NT2/D1 (cell line): ENCODE measurements around the gene PIK3CD.

Experiments used
- DNase-seq: peaks from one replicate; pipeline ENCODE4 v3.0.0-alpha.2; 2011; ENCODE audit warnings: low read depth, low spot score
- H3K27me3 ChIP-seq: 2 replicates; pipeline ENCODE4 v1.6.0; 2011; ENCODE audit warnings: mild to moderate bottlenecking; ENCODE audit not compliant: insufficient read length, insufficient read depth
- H3K36me3 ChIP-seq: 2 replicates; pipeline ENCODE4 v1.6.1; 2011; ENCODE audit warnings: mild to moderate bottlenecking, low read length, mixed read lengths; ENCODE audit not compliant: insufficient read depth, insufficient read length
- H3K4me1 ChIP-seq: 2 replicates; pipeline ENCODE4 v1.5.1; 2011; ENCODE audit not compliant: insufficient read depth, insufficient read length
- H3K4me3 ChIP-seq: 2 replicates; pipeline ENCODE4 v1.5.1; 2011; ENCODE audit warnings: low read depth; ENCODE audit not compliant: insufficient read length
- H3K9ac ChIP-seq: 2 replicates; pipeline ENCODE4 v1.6.0; 2011; ENCODE audit warnings: low read depth; ENCODE audit not compliant: insufficient read length
- H3K9me3 ChIP-seq: 2 replicates; pipeline ENCODE4 v1.5.1; 2011; ENCODE audit warnings: mild to moderate bottlenecking, low read length; ENCODE audit not compliant: insufficient read depth
- SUZ12 ChIP-seq: IDR thresholded peaks from 2 replicates; pipeline ENCODE4 v1.6.1; 2011; ENCODE audit not compliant: insufficient read length, insufficient read depth; ENCODE audit errors: extremely low read depth
- YY1 ChIP-seq: IDR thresholded peaks from 2 replicates; pipeline ENCODE4 v1.6.1; 2011; ENCODE audit not compliant: insufficient read length, insufficient read depth
- ZNF274 ChIP-seq: IDR thresholded peaks from 2 replicates; pipeline ENCODE4 v1.6.1; 2011; ENCODE audit warnings: mild to moderate bottlenecking, low read depth, low read length

Gene PIK3CD

DNA sequence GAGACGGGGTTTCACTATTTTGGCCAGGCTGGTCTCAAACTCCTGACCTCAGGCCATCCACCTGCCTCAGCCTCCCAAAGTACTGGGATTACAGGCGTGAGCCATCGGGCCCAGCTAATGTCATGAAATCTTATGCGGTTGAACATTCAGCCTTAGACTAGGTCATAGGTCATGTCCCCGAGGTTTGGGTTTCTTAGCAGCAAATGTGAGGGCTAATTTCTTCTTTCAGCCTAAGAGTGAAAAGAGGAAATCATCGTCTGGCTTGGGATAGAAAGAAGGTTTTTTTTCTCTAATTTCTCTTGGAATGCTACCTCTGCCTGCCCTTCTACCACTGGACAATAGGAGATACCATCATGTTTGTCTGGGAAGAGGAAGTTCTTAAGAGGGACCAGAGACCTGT is 18.0 kb upstream of the PIK3CD start:
- no peak for DNase-seq
- no peaks in the 10 kb centered on the region for H3K4me1 ChIP-seq
- H3K9ac ChIP-seq, result no peak overlapping the region
- no peak overlapping the region for H3K4me3 ChIP-seq
- no peaks in the 10 kb centered on the region for H3K9me3 ChIP-seq
- no peaks in the 10 kb centered on the region for H3K27me3 ChIP-seq
- no peaks in the 10 kb centered on the region for H3K36me3 ChIP-seq
- TF ChIP-seq ZNF274 (no peak), SUZ12 (no peak), YY1 (no peak)

DNA sequence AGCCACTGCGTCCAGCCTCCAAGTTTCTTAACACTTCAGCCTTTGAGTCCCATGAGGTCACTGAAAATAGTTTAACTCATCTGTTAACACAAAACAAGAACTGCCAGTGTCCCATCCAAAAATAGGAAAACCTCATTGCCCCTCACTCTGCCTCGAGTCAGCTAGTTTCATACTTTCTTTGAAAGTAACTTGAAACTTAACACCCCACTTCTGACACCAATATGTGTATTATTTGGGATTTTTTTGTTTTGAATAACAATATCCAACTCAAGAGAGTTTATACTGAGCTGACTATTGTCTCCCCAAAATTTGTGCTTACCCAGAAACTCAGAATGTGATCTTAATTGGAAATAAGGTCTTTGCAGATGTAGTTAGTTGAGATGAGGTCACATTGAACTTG is 16.9 kb upstream of the PIK3CD start:
- no peak for DNase-seq
- Histone ChIP-seq H3K9me3 (no peaks in the 10 kb centered on the region), H3K27me3 (no peaks in the 10 kb centered on the region), H3K4me3 (no peak overlapping the region), H3K9ac (no peak overlapping the region), H3K36me3 (no peaks in the 10 kb centered on the region), H3K4me1 (no peaks in the 10 kb centered on the region)
- no peak for TF ChIP-seq ZNF274

DNA sequence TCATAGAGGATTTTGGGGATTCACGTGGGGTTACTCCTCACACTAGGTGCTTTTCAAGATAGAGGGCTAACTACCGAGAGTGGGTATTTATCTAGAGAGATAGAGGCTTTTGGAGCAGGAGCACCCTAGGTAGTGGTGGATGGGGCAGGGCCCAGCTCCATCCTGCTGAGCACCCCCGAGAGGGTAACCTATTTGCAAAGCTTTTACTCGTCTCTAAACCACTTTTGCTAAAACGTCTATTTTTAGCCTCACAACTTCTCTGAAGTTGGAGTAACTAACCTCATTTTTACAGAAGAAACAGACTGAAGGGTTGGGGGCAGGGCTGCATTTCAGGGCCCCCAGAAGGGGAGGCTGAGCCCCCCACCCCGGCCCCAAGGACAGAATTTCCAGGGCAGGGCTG is 12.3 kb upstream of the PIK3CD start:
- Histone ChIP-seq H3K4me3 (no peak overlapping the region), H3K4me1 (no peaks in the 10 kb centered on the region), H3K9me3 (no peaks in the 10 kb centered on the region), H3K27me3 (no peaks in the 10 kb centered on the region), H3K36me3 (no peaks in the 10 kb centered on the region), H3K9ac (no peak overlapping the region)
- no peak for DNase-seq
- TF ChIP-seq ZNF274 (no peak), SUZ12 (no peak), YY1 (no peak)

DNA sequence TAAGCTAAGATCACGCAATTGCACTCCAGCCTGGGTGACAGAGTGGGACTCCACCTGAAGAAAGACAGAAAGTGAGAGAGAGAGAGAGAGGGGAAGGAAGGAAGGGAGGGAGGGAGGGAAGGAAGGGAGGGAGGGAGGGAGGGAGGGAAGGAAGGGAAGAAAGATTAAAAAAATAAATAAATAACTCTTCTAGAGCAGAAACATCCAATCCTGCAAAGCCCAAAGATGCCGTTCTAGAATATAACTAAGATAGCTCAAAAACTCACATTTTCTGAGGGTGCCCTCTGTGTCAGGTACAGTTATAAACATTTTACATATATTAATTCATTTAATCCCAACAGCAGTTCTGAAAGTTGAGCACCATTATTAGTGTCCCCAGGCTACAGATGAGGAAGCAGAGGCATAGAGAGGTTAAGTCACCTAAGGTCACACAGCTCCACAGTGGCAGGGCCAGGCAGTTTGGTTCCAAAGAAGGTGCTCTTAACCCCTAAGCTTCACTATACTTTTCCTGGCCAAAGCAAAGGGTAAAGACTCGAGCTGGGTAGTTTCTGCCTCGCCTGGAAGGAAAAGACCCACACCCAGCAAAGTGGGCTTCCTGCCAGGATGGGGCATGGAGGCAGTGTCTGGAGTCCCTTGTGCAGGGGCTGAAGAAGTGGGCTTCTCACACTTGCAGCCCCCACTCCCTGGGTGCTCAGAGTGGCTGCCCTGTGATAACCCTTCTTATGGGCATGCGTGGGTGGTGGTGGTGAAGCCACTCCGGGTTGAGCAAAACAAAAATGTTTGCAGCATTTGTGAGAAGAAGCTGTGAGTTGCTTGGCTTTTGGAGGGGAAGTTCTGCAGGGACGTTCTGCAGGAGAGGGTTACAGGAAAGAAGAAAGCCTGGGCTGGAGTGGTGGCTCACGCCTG is 7.9 kb upstream of the PIK3CD start:
- DNase-seq, result no peak
- no peak overlapping the region for H3K4me3 ChIP-seq
- H3K9ac ChIP-seq, result no peak overlapping the region
- H3K36me3 ChIP-seq, result no peaks in the 10 kb centered on the region
- no peaks in the 10 kb centered on the region for H3K9me3 ChIP-seq
- TF ChIP-seq SUZ12, result no peak
- TF ChIP-seq YY1, result no peak
- no peak for TF ChIP-seq ZNF274
- H3K27me3 ChIP-seq, result no peaks in the 10 kb centered on the region
- no peaks in the 10 kb centered on the region for H3K4me1 ChIP-seq

DNA sequence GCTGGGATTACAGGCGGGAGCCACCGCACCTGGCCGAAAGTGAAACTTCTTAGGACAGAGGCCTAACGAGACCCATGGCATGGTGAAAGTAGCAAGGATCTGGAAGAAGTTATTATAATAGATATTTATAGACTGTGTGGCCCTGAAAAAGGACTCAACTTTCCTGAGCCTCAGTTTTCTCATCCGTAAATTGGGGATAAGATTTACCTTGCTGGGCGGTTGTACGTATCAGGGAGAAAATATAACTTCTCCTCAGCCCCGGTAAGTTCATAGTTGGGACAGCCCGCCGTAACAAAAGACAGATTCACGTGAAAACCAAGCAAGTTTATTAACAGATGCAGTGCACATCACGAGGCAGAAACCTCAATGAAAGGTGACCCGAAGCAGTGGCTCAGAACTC is 5.5 kb upstream of the PIK3CD start:
- Histone ChIP-seq H3K9me3 (no peaks in the 10 kb centered on the region), H3K4me3 (no peak overlapping the region), H3K4me1 (no peaks in the 10 kb centered on the region), H3K27me3 (peaks cover 7% of the 10 kb centered on the region), H3K9ac (no peak overlapping the region), H3K36me3 (no peaks in the 10 kb centered on the region)
- TF ChIP-seq SUZ12 (no peak), YY1 (no peak), ZNF274 (no peak)
- no peak for DNase-seq

DNA sequence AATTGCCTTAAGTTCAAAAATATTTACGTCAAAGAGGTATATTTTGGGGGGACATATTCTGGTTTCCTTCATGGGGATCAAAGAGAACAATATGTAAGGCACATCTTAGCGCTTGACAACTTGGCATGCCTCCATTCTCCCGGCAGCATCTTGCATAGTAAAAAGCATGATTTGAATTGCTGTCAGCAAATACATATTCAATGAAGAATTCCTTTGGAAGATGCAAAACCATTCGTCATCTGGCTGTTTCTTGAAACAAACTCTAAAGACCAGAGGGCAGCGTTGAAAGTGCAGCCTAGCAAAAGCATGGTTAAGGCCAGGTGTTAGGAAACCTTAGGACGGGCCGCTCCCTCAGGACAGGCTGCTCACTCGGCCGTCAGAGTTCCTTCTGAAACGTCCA is 3.4 kb upstream of the PIK3CD start:
- no peak for DNase-seq

DNA sequence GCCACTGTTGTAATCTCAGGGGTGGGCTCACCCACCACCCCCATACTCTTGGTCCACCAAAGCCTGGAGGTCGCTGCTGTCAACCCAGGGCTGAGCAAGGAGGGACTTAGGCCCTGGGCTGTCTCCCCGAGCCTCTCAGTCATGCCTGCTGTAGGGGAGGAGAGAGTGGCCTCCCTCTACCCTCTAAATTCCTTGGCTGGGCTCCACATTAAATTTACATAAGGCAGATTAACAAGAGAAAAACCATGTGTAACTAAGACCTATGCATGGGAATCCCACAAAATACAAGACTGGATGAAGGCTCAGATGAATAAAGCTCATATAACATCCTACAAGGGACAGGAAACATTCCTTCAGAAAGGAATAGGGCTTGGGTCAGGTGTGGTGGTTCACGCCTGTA is 1.8 kb upstream of the PIK3CD start:
- H3K36me3 ChIP-seq, result no peaks in the 10 kb centered on the region
- TF ChIP-seq SUZ12 (no peak), YY1 (no peak), ZNF274 (no peak)
- no peak overlapping the region for H3K4me3 ChIP-seq
- DNase-seq, result no peak
- no peaks in the 10 kb centered on the region for H3K4me1 ChIP-seq
- no peaks in the 10 kb centered on the region for H3K9me3 ChIP-seq
- H3K27me3 ChIP-seq, result peaks cover 39% of the 10 kb centered on the region
- no peak overlapping the region for H3K9ac ChIP-seq

More for the DNA sequence above, 3.4 kb upstream of the PIK3CD start:
- H3K4me1 ChIP-seq, result no peaks in the 10 kb centered on the region
- H3K9me3 ChIP-seq, result no peaks in the 10 kb centered on the region
- H3K27me3 ChIP-seq, result peaks cover 28% of the 10 kb centered on the region
- no peak overlapping the region for H3K9ac ChIP-seq
- no peaks in the 10 kb centered on the region for H3K36me3 ChIP-seq
- no peak overlapping the region for H3K4me3 ChIP-seq
- TF ChIP-seq SUZ12 (no peak), ZNF274 (no peak), YY1 (no peak)
